NCI-H1105 (cell line): ENCODE results near the gene EIF4E.
"Not testable (repeated sequence)": the region's sequence is repeated elsewhere in the genome, so short reads cannot be mapped to it uniquely, and the experiment has no call there.

Experiments
- DNase-seq: peaks from one replicate; lab custom pipeline; 2025; lab: John Stamatoyannopoulos, UW

EIF4E gene

GRCh38 chr4:98873059-98873458 lies 55.9 kb downstream of the EIF4E start:
- DNase-seq: no peak

- DNase-seq: not testable (repeated sequence)
Measured at GRCh38 chr4:98872120-98872906, 56.6 kb downstream of the EIF4E start.

- DNase-seq: no peak
Measured at GRCh38 chr4:98867648-98868047, 61.3 kb downstream of the EIF4E start.

- no peak for DNase-seq
Measured at GRCh38 chr4:98865059-98865458, 63.9 kb downstream of the EIF4E start.

- no peak for DNase-seq
Measured at GRCh38 chr4:98864560-98864959, 64.4 kb downstream of the EIF4E start.

- DNase-seq: no peak
Measured at GRCh38 chr4:98862371-98862770, 66.6 kb downstream of the EIF4E start.

GRCh38 chr4:98861100-98861884 lies 67.6 kb downstream of the EIF4E start:
- DNase-seq: no peak

GRCh38 chr4:98851806-98852205 lies 77.1 kb downstream of the EIF4E start:
- no peak for DNase-seq

GRCh38 chr4:98850937-98851336 lies 78.0 kb downstream of the EIF4E start:
- DNase-seq: no peak

GRCh38 chr4:98848448-98848847 lies 80.5 kb downstream of the EIF4E start:
- no peak for DNase-seq

- no peak for DNase-seq
Measured at GRCh38 chr4:98845960-98846359, 83.0 kb downstream of the EIF4E start.

- not testable (repeated sequence) for DNase-seq
Measured at GRCh38 chr4:98842917-98843316, 86.0 kb downstream of the EIF4E start.

GRCh38 chr4:98838977-98839618 lies 89.8 kb downstream of the EIF4E start:
- no peak for DNase-seq

GRCh38 chr4:98838531-98838930 lies 90.4 kb downstream of the EIF4E start:
- DNase-seq: no peak

- no peak for DNase-seq
Measured at GRCh38 chr4:98833384-98833783, 95.5 kb downstream of the EIF4E start.

GRCh38 chr4:98831036-98831435 lies 97.9 kb downstream of the EIF4E start:
- DNase-seq: not testable (repeated sequence)
